ENCODE measurements around the gene SLC5A3. TPM values are rescaled to one million over a fixed set of nuclear protein-coding genes. Genes with fewer than 3 reads are reported as not detected.
A peak's percentile ranks its signal among the peaks of the same experiment; 100 is the strongest.

Gene SLC5A3
- total RNA-seq, 1 experiment from 2014 or later = 12.3 TPM

DNA sequence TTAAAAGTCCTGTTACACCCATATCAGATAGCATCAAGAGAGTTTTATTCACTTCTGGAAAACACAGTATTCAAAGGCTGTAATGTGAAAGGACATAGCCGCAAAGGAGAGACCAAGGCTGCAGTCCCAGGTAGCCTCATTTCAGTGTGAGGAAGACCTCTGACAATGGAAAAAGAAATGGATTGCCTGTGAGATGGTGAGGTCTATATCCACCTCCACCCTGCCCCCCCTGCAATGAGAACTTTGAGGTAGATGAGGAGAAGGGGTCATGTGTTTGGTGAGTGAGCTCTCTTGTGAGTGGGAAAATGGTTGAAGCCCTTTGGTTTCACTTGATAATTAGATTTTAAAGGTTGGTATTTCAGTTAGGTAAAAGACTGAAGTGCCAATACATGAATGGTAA is 3.5 kb downstream of the SLC5A3 start:
- no CpG with 5 or more reads among the region's 1 CpG for WGBS (ENCODE audit: extremely low coverage, insufficient read length, low lambda C conversion rate)
- H3K27ac Mint-ChIP-seq = no peak overlapping the region; a peak in 2 of 7 replicates
- H3K4me3 Mint-ChIP-seq = peak overlapping the region in 1 of 2 experiments; percentile 12; a peak in 1 of 5 replicates

More for the DNA sequence above, 3.5 kb downstream of the SLC5A3 start:
- Histone ChIP-seq H3K23ac (ENCODE audit: insufficient read length, low read depth, low read length) (no peak overlapping the region), H2BK20ac (ENCODE audit: low read depth, low read length, poor library complexity, severe bottlenecking) (no peak overlapping the region), H3K4me2 (ENCODE audit: insufficient read depth, insufficient read length, low read length) (no peak overlapping the region), H4K91ac (ENCODE audit: insufficient read length, low read depth, low read length) (no peak overlapping the region), H3K4me1 (ENCODE audit: insufficient read depth, low read length) (peaks cover 5% of the 10 kb centered on the region), H2BK12ac (ENCODE audit: insufficient read length, low read depth, low read length) (no peak overlapping the region), H3K27ac (ENCODE audit: insufficient read length, low read depth, low read length) (no peak overlapping the region), H3K27me3 (ENCODE audit: insufficient read depth, low read length) (no peaks in the 10 kb centered on the region), H3K23me2 (ENCODE audit: insufficient read length, low read depth, low read length, poor library complexity, severe bottlenecking) (peaks cover 12% of the 10 kb centered on the region), H3K79me2 (ENCODE audit: insufficient read depth, low read length) (peaks cover 22% of the 10 kb centered on the region; the same call in 1 of the 2 replicates), H4K5ac (ENCODE audit: insufficient read length, low read depth, low read length) (no peak overlapping the region), H3K79me1 (ENCODE audit: insufficient read depth, low read depth, low read length, poor library complexity, severe bottlenecking) (peaks cover 3% of the 10 kb centered on the region), H4K20me1 (ENCODE audit: control insufficient read depth, insufficient read depth, insufficient read length) (no peaks in the 10 kb centered on the region), H2AK5ac (ENCODE audit: insufficient read length, low read length) (no peak overlapping the region), H3K18ac (ENCODE audit: insufficient read length, low read depth, low read length) (no peak overlapping the region), H2BK120ac (ENCODE audit: low read depth, low read length, poor library complexity, severe bottlenecking) (no peak overlapping the region), H3K56ac (ENCODE audit: insufficient read length, low read depth, low read length) (no peak overlapping the region), H3K4ac (ENCODE audit: low read depth, low read length) (no peak overlapping the region), H4K8ac (replicated peaks; ENCODE audit: insufficient read length, low read depth, low read length) (no peak overlapping the region), H2AFZ (ENCODE audit: low read length) (no peak overlapping the region), H3K14ac (ENCODE audit: insufficient read depth, low read length) (no peak overlapping the region), H3K9ac (ENCODE audit: extremely low read depth, insufficient read length, low read length) (no peak overlapping the region), H2BK15ac (ENCODE audit: low read depth, low read length) (no peak overlapping the region), H2BK5ac (ENCODE audit: insufficient read length, low read length) (no peak overlapping the region), H3K9me3 (ENCODE audit: control insufficient read depth, low read depth, low read length) (no peaks in the 10 kb centered on the region), H3T11ph (ENCODE audit: low read length) (no peak overlapping the region)
- Mint-ChIP-seq H3K36me3 (ENCODE audit: insufficient read depth in 1 of 3, low read depth in 3 of 3) (peaks cover 10 to 28% (median 16%) of the 10 kb centered on the region in 3 experiments; a peak in 6 of 7 replicates), H3K27me3 (ENCODE audit: low read depth) (peaks cover 7% of the 10 kb centered on the region), H3K9me3 (no peaks in the 10 kb centered on the region; a peak in 1 of 5 replicates), H3K4me1 (peaks cover 39 to 42% of the 10 kb centered on the region in 2 experiments)
- DNase-seq = no peak
- TF ChIP-seq, protein P1, sequence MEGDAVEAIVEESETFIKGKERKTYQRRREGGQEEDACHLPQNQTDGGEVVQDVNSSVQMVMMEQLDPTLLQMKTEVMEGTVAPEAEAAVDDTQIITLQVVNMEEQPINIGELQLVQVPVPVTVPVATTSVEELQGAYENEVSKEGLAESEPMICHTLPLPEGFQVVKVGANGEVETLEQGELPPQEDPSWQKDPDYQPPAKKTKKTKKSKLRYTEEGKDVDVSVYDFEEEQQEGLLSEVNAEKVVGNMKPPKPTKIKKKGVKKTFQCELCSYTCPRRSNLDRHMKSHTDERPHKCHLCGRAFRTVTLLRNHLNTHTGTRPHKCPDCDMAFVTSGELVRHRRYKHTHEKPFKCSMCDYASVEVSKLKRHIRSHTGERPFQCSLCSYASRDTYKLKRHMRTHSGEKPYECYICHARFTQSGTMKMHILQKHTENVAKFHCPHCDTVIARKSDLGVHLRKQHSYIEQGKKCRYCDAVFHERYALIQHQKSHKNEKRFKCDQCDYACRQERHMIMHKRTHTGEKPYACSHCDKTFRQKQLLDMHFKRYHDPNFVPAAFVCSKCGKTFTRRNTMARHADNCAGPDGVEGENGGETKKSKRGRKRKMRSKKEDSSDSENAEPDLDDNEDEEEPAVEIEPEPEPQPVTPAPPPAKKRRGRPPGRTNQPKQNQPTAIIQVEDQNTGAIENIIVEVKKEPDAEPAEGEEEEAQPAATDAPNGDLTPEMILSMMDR (conservative IDR thresholded peaks at IDR 0.05) = no peak
